Right ventricle myocardium superior (tissue), 1 donor: ENCODE data around the gene DAPK3. TPM values are rescaled to one million over a fixed set of nuclear protein-coding genes. Genes with fewer than 3 reads are reported as not detected.
A peak's percentile ranks its signal among the peaks of the same experiment; 100 is the strongest.
"Not testable (repeated sequence)": the region's sequence is repeated elsewhere in the genome, so short reads cannot be mapped to it uniquely, and the experiment has no call there.

Source experiments
- ATAC-seq: fragments of 200-7000 bp; cut with Tn5 transposase; one replicate; pipeline ENCODE4 v1.9.1; 2020; ENCODE audit warnings: mild to moderate bottlenecking; ENCODE audit not compliant: poor library complexity
- DNase-seq: peaks from one replicate; pipeline ENCODE4 v3.0.0-alpha.2; 2020
- intact Hi-C: fragments of 100-400 bp; cut with DNase I; formaldehyde crosslinking; loops from one replicate; pipeline ENCODE4 v1.11.2; 2022
- total RNA-seq: library from RNA; stranded (reverse); fragmentation: NEBNext Ultra II Directional; extraction: Animal tissue kit (Norgen Biotek cat#: 25700); gene quantifications from one replicate; pipeline ENCODE4 v1.2.1, GENCODE V29; 2021
- donor health status: DM: no; HTN: yes; CAD: no; lungs with severe emphysema.

Gene DAPK3
- total RNA-seq, 1 donor from 2014 or later: 70.5 TPM

GRCh38 chr19:3981736-3982681 is 11.1 kb upstream of the DAPK3 start:
- ATAC-seq (no peak), DNase-seq (no peak)
- intact Hi-C loops: no loop called here

GRCh38 chr19:3981373-3981735 is 10.5 kb upstream of the DAPK3 start:
- intact Hi-C loops: no loop called here
- no peak for ATAC-seq
- no peak for DNase-seq

GRCh38 chr19:3980353-3981251 is 9.7 kb upstream of the DAPK3 start:
- DNase-seq (no peak), ATAC-seq (no peak)
- intact Hi-C loops: no loop called here

GRCh38 chr19:3979674-3980352 is 8.9 kb upstream of the DAPK3 start:
- DNase-seq (no peak), ATAC-seq (no peak)
- intact Hi-C loops: no loop called here

DNA sequence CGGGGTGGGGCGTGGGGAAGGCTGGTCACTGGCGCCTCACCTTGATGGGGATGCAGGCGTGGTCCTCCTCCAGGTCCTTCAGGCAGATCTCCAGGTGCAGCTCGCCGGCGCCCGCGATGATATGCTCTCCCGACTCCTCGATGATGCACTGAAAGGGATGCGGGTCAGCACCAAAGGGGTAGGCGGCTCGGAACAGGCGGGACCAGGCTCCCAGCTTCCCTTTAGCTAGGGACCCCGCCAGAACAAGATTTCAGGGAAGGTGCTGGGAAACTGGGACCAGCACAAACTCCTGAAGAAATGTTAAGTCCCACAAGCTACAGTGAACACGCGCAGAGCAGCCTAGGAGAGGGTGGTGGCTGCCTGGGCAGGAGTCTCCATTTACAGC is 8.4 kb upstream of the DAPK3 start:
- DNase-seq: no peak
- ATAC-seq: no peak
- intact Hi-C loops: no loop called here

DNA sequence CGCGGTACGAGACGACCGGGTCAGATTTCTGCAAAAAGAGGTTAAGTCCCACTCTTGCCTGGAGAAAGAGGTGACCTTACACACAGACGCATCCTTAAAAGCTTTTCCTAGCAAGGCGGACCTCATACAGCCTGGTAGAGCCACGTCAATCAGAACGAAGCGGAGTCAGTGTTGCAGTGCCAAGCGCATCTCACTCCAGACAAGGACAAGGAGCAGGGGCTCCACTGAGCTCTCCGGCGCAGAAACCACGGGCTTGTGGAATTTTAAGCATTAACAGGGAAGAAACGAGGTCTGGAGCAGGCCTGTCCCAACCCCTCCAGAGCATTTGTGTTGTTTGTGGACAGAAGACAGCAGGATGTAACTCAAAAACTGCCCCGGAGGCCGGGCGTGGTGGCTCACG is 7.2 kb upstream of the DAPK3 start:
- ATAC-seq: no peak
- intact Hi-C loops: no loop called here
- no peak for DNase-seq

DNA sequence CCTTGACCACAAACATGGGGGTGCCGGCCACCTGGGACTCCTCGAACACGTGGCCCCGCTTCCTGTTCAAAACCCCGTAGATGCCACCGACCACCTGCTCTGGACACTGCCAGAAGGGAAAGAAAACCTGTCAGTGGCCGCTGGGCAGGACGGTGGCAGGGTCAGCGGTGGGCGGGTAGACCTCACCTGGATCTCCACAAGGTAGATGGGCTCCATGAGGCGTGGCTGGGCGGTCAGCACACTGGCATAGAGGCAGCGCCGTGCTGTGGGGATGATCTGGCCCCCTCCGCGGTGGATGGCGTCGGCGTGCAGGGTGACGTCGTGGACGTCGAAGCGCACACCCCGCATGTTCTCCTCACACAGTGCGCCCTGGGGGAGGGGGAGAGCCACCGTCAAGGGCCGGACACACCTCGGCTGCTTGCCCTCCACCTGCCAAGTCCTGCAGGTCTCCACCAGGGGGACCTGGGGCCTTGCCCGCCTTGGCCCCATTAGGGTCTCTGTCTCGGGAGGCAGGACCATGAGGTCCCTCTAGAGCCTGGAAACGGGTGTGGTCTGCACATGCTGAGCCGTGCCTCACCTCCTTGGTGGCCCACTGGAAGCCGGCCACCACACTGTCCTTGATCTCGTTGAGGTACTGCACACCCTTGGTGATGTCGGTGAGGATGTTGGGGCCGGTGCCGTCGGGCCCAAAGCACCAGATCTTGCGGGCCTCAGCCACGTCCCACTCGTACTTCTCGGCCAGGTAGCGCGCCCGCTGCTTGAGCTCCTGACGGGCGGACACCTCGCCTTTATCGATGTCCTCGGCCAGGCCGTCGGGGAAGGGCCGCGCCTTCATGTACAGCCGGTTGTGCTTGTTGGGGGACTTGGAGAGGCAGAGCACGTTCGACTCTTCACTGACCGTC is 6.6 kb upstream of the DAPK3 start:
- no peak for ATAC-seq
- no peak for DNase-seq
- intact Hi-C loops: no loop called here

DNA sequence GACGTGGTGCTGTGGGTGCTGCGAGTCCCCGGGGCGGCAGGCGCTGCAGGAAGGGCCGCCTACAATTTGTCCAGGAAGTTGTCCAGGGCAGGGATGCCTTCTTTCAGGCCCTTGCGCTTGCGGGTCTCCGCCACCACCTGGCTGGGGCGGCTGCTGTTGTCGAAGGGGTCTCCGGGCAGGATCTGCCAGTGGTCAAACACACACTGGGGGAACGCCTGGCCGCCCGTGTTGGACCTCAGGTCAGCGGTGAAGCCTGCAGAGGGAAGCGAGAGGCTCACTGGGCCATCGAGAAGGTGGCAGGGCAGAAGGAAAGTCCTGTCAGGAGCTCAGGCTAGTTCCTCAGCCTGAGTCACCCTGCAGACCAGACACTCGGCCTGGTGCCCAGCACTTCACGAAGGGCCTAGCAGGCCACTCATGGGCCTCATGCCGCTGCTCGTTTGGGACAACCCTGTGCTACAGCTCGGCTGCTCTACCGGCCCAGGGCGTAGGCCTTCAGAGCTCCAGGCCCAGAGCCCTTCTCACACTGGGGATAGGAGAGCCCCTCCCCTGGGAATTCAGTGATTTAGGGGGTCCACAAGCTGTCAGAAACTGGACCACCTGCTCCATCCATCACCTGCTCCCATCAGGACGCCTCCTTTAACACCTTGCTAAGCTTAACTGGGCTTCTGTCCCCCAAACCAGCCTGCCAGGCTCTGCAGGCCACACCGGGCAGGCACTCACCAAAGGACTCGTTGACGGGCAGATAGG is 5.8 kb upstream of the DAPK3 start:
- no peak for DNase-seq
- peak; percentile 5 for ATAC-seq
- intact Hi-C loops: no loop called here

- intact Hi-C loops: no loop called here
- no peak for DNase-seq
- ATAC-seq: no peak
These were observed 4.8 kb upstream of the DAPK3 start for GRCh38 chr19:3975637-3976087.

DNA sequence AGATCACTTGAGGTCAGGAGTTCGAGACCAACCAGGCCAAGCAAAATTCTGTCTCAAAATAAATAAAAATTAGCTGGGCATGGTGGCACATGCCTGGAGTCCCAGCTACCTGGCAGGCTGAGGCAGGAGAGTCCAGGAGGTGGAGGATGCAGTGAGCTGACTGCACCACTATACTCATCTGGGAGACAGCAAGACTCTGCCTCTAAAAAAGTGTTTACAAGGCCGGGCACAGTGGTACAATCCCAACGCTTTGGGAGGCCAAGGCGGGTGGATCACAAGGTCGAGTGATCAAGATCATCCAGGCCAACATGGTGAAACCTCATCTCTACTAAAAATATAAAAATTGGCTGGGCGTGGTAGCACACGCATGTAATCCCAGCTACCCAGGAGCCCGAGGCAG is 4.2 kb upstream of the DAPK3 start:
- no peak for DNase-seq
- ATAC-seq: no peak
- intact Hi-C loops: no loop called here

GRCh38 chr19:3970313-3970807 is 539 bp downstream of the DAPK3 start:
- intact Hi-C loops: no loop called here
- no peak for DNase-seq
- ATAC-seq: no peak

- DNase-seq (no peak), ATAC-seq (peak; percentile 4)
- intact Hi-C loops: no loop called here
These were observed 1.2 kb downstream of the DAPK3 start for GRCh38 chr19:3969435-3970312.

DNA sequence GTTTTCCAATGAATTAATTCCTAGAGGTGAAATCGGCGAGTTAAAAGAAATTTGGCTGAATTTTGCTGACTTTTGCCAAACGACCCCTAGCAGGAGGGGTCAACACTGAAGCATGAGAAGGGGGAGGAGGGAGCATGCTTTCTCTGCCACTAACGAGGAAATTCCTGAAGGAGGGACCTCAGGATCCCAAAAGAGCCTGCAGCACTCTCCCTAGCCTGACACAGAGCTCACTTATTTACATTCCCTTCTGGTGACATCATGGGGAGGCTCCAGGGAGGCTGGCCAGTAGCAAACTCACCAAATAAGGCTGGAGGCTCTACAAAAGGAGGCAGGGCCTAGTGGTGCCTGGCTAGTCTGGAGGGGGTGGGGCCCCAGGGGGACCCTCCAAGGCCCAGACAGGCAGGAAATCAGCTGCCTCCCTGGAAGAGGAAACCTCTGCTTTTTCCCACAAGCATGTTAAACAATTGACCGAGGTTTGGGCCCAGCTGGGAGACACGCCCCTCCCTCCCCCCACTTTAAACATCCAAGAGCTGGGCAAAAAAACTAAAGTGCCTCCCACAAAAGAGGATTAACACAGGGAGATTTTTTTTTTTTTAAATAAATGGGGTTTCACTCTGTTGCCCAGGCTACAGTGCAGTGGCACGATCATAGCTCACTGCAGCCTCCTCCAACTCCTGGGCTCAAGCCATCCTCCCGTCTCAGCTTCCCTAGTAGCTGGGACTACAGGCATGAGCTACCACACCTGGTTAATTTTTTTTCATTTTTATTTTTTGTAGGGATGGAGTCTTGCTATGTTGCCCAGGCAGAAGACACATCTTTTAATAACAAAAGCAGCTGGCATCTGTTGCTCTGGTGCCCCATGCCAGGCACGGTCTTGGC is 2.1 kb downstream of the DAPK3 start:
- peak; percentile 91 for DNase-seq
- intact Hi-C loops: no loop called here
- peak; percentile 78 for ATAC-seq

DNA sequence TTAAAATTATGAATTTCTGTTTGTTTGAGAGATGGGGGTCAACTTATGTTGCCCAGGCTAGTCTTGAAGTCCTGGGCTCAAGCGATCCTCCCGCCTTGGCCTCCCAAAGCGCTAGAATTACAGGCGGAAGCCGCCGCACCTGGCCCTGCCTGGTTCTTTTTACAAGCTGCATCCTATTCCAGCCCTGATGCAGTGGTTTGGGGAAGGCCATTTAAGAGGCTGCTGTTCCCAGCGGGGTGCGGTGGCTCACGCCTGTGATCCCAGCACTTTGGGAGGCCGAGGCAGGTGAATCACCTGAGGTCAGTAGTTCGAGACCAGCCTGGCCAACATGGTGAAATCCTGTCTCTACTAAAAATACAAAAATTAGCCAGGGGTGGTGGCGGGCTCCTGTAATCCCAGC is 2.9 kb downstream of the DAPK3 start:
- intact Hi-C loops, DNase-seq, ATAC-seq: not testable (repeated sequence)
